Thymus (tissue), 11 donors: Measurements from ENCODE around the gene MSANTD1. TPM values are rescaled to one million over a fixed set of nuclear protein-coding genes. Genes with fewer than 3 reads are reported as not detected.

Experiments
- DNase-seq, 9 donors: peaks; one replicate each; pipeline ENCODE4 v3.0.0-alpha.2; 2013; ENCODE audit warnings: low spot score in 9 of 9, low read depth in 6 of 9, missing footprints in 1 of 9
- H3K27ac ChIP-seq, 2 donors: one replicate each; pipeline ENCODE4 v1.5.1; 2013; ENCODE audit warnings: control low read depth in 1 of 2, low read depth in 1 of 2, low read length in 1 of 2, mild to moderate bottlenecking in 1 of 2, moderate library complexity in 1 of 2
- H3K27me3 ChIP-seq, 2 donors: one replicate each; pipeline ENCODE4 v1.5.1; 2013; ENCODE audit warnings: low read length in 1 of 2; ENCODE audit not compliant: control insufficient read depth in 2 of 2, insufficient read depth in 1 of 2
- H3K36me3 ChIP-seq, 2 donors: one replicate each; pipeline ENCODE4 v1.5.1; 2013; ENCODE audit warnings: low read length in 1 of 2, mild to moderate bottlenecking in 1 of 2, moderate library complexity in 1 of 2; ENCODE audit not compliant: control insufficient read depth in 2 of 2, insufficient read depth in 2 of 2
- H3K4me1 ChIP-seq, 2 donors: one replicate each; pipeline ENCODE4 v1.5.1; 2013; ENCODE audit warnings: low read length in 2 of 2; ENCODE audit not compliant: control insufficient read depth in 2 of 2, insufficient read depth in 2 of 2
- H3K4me3 ChIP-seq, 2 donors: one replicate each; pipeline ENCODE4 v1.5.1; 2013; ENCODE audit warnings: low read length in 2 of 2, control low read depth in 1 of 2, mild to moderate bottlenecking in 1 of 2
- H3K9me3 ChIP-seq, 2 donors: one replicate each; pipeline ENCODE4 v1.5.1; 2013; ENCODE audit warnings: low read length in 1 of 2, mild to moderate bottlenecking in 1 of 2; ENCODE audit not compliant: control insufficient read depth in 2 of 2, insufficient read depth in 1 of 2
- WGBS: extraction: QIAGEN DNeasy Blood & Tissue Kit; methylation state at CpG from one replicate; pipeline ENCODE4 v1.1.7; 2013; 5-methylcytosine and 5-hydroxymethylcytosine counted together
- polyA plus RNA-seq: library from polyadenylated mRNA; stranded (reverse); fragments of 200-250 nt; gene quantifications from one replicate; pipeline ENCODE4 v1.2.3, GENCODE V29; 2013
- total RNA-seq: library from RNA; stranded (reverse); fragments of 120-200 nt; gene quantifications from one replicate; pipeline ENCODE4 v1.2.4, GENCODE V29; 2013
- donor health status: healthy.

Gene MSANTD1
- total and polyA plus RNA-seq, 2 donors, result 0.33 to 1.0 TPM

DNA sequence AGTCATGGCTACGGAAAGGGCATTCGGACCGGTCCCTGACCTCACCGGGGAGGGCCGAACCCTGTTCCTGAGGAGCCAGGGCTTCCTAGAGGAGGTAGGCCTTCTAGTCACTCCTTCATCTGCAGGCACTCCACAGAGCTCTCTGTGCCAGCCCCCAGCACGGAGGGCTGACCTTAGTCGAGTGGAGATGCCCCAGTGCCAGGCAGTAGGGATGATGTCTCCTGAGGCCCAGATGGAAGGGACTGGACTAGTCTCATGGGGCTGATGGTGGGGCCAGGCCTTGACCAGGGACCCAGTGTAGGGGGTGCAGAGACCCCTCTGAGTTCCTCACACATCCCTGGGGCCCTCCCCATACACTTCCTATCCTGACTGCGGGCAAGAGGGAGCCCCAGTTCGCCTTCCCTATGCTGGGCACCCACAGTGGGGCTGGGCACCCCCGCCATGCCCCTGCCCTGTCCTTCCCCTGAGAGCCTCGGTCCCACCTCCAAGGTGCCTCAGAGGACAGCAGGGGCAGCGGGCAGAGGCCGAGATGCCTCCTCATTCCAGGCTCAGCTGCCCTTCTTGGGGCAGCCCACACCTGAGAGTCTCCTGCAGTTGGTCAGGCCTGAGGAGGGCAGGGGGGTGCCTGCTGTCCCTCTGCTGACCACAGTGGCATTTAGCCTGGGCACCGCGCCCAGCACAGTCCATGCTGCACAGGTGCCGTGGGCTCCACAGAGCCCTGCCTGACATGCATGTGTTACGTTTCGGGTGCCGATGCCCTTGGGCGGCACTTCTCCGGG is 1.4 kb upstream of the MSANTD1 start:
- H3K27me3 ChIP-seq, result no peaks in the 10 kb centered on the region
- no peak for DNase-seq
- 98% methylated on average over 21 of the region's 21 CpGs for WGBS

GRCh38 chr4:3248178-3248480 is 830 bp upstream of the MSANTD1 start:
- H3K36me3 ChIP-seq, result peaks cover 0 to 3% of the 10 kb centered on the region in 2 donors
- H3K27me3 ChIP-seq, result no peaks in the 10 kb centered on the region
- DNase-seq, result no peak
- no peak overlapping the region for H3K4me3 ChIP-seq
- WGBS, result 96% methylated on average over 14 of the region's 14 CpGs
- H3K9me3 ChIP-seq, result no peaks in the 10 kb centered on the region
- H3K4me1 ChIP-seq, result no peaks in the 10 kb centered on the region
- no peak overlapping the region for H3K27ac ChIP-seq

More for the DNA sequence above, 1.4 kb upstream of the MSANTD1 start:
- no peaks in the 10 kb centered on the region for H3K9me3 ChIP-seq
- no peaks in the 10 kb centered on the region for H3K4me1 ChIP-seq
- peaks cover 0 to 3% of the 10 kb centered on the region in 2 donors for H3K36me3 ChIP-seq
- no peak overlapping the region for H3K4me3 ChIP-seq
- H3K27ac ChIP-seq, result no peak overlapping the region

DNA sequence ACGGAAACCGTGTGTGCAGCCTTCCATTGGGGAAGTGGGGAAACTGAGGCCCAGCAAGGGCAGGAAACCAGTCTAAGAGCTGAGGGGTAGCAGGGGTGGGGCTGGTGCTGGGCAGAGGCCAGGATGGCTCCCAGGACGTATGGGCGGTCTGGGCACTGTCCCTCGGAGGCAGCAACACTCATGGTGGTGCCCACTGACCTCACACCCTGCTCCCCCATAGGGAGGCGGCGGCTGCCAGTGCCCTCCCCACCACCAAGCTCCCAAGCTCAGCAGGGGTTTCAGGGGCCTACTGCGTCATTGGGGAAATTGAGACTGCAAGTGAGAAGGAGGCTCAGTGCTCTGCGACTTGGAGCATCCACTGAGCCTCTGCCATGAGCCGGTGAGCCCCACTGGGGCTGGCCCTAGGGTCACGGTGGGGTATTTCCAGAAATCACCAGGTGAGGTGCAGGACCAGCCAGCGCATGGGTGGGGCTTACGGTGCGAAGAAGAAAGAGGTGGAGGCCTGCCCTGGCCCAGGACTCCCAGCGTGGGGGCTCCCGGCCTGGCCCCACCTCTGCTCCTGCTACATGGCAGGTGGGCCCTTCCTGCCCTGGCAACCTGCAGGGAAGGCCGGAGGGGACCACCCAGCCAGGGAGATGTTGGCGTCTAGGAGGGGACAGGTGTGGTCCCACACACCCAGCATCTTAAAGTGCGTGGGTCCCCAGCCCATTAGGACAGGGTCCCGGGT is 915 bp downstream of the MSANTD1 start:
- Histone ChIP-seq H3K36me3 (no peaks in the 10 kb centered on the region), H3K4me3 (no peak overlapping the region), H3K27ac (no peak overlapping the region), H3K27me3 (no peaks in the 10 kb centered on the region), H3K4me1 (no peaks in the 10 kb centered on the region), H3K9me3 (no peaks in the 10 kb centered on the region)
- 98% methylated on average over 20 of the region's 20 CpGs for WGBS
- no peak for DNase-seq

- DNase-seq, result no peak
- Histone ChIP-seq H3K4me3 (no peak overlapping the region), H3K9me3 (no peaks in the 10 kb centered on the region), H3K27ac (no peak overlapping the region), H3K4me1 (no peaks in the 10 kb centered on the region), H3K36me3 (no peaks in the 10 kb centered on the region), H3K27me3 (no peaks in the 10 kb centered on the region)
- 98% methylated on average over 14 of the region's 14 CpGs for WGBS
Measured at GRCh38 chr4:3250438-3250955, 1.5 kb downstream of the MSANTD1 start.

GRCh38 chr4:3250956-3251690 is 2.2 kb downstream of the MSANTD1 start:
- H3K4me3 ChIP-seq, result no peak overlapping the region
- H3K27ac ChIP-seq, result no peak overlapping the region
- DNase-seq, result no peak
- no peaks in the 10 kb centered on the region for H3K36me3 ChIP-seq
- 96% methylated on average over 19 of the region's 19 CpGs for WGBS
- no peaks in the 10 kb centered on the region for H3K9me3 ChIP-seq
- no peaks in the 10 kb centered on the region for H3K27me3 ChIP-seq
- no peaks in the 10 kb centered on the region for H3K4me1 ChIP-seq

DNA sequence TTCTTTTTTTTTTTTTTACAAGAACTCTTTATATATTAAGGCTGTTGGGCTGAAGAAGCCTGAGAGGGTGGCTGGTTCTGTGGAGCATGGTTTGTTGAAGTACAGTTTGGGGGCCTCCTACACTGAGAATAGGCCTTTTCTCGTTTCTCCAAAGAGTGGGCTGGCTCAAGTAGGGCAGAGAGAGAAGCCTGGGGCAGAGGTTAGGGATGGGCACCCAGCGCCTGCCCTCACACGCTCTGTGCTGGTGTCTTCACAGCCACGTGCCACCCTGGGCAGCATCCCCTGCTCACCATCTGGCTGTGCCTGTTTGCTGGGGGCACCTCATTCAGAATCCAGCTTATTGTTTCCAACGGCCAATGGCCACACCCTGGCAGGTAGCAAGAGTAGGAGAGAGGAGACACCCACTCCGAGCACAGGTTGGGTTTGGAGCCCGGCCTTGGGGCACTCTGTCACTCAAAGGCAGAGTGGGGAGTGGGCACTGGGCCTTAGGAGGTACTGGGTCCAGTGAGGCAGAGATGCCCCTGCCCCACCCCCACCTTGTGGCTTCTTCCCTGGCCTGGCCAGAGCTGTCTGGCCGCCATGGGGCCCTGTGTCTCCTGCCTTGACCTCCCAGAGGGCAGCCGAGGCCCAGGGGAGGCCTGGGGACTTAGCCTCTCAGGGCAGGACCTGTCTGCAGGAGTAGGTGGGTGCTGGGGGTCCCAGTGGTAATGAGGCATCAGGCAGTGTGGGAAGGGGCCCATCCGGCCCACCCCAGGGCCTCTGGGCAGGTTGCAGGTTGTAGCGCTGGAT is 2.9 kb downstream of the MSANTD1 start:
- DNase-seq, result no peak
- 97% methylated on average over 11 of the region's 11 CpGs for WGBS
- Histone ChIP-seq H3K27ac (no peak overlapping the region), H3K9me3 (no peaks in the 10 kb centered on the region), H3K4me1 (no peaks in the 10 kb centered on the region), H3K36me3 (no peaks in the 10 kb centered on the region), H3K4me3 (no peak overlapping the region), H3K27me3 (no peaks in the 10 kb centered on the region)

DNA sequence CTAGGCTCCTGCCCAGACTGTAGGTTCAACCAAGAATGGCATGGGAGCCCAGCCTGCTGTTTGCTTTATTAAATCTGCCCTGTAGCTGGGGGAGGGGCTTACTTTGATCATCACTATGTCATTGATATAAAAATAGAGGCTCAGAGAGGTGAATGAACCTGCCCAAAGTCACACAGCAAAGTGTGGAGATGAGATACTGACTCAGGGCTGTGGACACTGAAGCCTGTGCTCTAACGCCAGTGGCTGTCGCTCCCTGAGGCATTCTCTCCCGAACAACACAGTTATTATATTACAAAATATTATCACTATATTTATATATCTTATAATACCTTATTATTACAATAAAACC is 3.5 kb downstream of the MSANTD1 start:
- Histone ChIP-seq H3K36me3 (no peaks in the 10 kb centered on the region), H3K27ac (no peak overlapping the region), H3K9me3 (no peaks in the 10 kb centered on the region), H3K4me3 (no peak overlapping the region), H3K27me3 (no peaks in the 10 kb centered on the region), H3K4me1 (no peaks in the 10 kb centered on the region)
- WGBS, result 97% methylated on average over 3 of the region's 3 CpGs
- no peak for DNase-seq

- Histone ChIP-seq H3K27ac (no peak overlapping the region), H3K36me3 (no peaks in the 10 kb centered on the region), H3K4me3 (no peak overlapping the region), H3K27me3 (no peaks in the 10 kb centered on the region), H3K4me1 (no peaks in the 10 kb centered on the region), H3K9me3 (no peaks in the 10 kb centered on the region)
- DNase-seq, result no peak
- 95% methylated on average over 38 of the region's 38 CpGs for WGBS
Measured at GRCh38 chr4:3252831-3253641, 4.1 kb downstream of the MSANTD1 start.
